NCI-H1694 (cell line): ENCODE measurements around the gene DNAJC30.

Experiments
- DNase-seq: peaks from one replicate; lab custom pipeline; 2025; lab: John Stamatoyannopoulos, UW

Gene DNAJC30

GRCh38 chr7:73707045-73707631 is 23.9 kb upstream of the DNAJC30 start:
- DNase-seq = peak; percentile 76

- DNase-seq = peak; percentile 72
Observed at GRCh38 chr7:73706126-73707044, 23.1 kb upstream of the DNAJC30 start.

DNA sequence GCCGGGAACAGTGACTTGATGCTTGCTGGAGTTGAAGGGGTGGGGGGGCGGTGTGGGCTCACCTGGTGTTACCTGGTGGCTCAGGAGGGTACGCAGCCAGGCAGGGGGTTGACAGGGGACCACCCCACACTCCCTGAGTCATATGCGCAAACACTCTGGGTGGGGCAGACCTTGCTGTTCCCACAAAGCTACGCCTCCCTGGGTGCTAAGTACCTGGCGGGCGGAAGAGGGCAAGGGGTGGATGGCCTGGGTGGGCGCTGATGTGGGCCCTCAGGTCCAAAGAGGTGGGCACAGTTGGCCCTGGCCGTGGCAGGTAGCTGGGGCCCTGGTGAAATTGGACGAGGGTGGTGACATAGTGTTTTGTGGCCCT is 22.3 kb upstream of the DNAJC30 start:
- DNase-seq = no peak

DNA sequence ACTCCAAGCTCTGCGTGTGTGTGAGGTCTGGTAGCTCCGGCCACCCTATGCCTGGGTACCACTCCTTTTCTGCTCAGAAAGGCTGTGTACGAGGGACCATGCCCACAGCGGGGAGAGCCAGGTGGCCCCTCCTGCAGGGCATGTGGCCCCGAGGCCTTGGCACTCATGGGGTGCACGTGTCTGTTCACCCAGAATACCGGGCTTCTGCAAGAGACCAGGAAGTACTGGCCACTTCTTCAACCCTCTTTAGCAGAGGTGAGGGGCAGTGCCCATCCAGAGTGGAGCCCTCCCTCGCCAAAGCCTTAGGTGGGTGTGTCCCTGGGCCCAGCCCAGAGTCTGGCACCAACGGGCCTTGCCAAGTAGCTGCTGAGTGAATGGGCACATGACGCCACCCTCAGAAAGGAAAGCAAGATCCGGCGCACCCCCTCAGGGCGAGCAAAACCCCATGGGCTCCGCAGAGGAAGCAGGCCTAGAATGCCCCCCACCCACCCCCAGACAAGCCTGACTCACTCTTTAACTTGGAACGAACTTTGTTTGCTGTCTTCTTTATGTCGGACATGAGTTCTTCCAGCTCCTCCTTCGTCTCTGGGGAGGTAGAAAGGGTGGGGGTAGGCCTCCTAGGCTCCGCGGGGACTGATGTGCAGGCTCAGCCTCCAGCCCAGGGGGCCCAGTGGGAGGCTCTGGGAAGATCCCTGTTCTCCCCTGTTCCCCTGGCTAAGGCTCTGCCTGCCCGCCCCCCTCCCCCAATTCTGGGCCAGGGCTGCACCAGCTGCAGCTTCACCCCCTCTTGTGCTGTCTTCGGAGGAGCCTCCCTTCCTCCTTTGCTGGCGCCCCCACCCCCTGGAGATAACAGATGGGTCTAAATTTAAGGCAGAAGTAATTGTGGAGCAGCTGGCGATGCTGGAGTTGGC is 21.6 kb upstream of the DNAJC30 start:
- DNase-seq = peak; percentile 70

GRCh38 chr7:73703757-73704639 is 20.7 kb upstream of the DNAJC30 start:
- no peak for DNase-seq

- DNase-seq = no peak
Observed at GRCh38 chr7:73703225-73703624, 20.0 kb upstream of the DNAJC30 start.

- DNase-seq = no peak
Observed at GRCh38 chr7:73702665-73703064, 19.4 kb upstream of the DNAJC30 start.

DNA sequence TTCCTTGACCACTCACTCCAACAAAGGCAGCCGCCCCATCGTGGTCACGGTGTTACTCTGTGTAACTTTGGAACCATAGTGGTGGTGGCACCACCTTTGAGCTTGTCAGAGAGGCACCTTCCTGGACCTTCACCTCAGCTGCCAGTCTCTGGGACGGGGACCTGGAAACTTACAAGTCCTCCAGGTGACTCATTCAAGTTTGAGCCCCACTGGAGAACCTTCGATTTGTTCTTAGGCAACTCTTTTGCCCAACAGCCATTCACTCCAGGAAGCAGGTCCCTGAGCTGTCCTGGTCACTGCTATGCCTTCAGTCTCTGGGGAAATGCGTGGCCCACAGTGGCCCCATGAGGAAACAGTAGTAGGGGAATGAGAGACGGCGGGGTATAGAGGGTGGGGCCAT is 19.0 kb upstream of the DNAJC30 start:
- no peak for DNase-seq

DNA sequence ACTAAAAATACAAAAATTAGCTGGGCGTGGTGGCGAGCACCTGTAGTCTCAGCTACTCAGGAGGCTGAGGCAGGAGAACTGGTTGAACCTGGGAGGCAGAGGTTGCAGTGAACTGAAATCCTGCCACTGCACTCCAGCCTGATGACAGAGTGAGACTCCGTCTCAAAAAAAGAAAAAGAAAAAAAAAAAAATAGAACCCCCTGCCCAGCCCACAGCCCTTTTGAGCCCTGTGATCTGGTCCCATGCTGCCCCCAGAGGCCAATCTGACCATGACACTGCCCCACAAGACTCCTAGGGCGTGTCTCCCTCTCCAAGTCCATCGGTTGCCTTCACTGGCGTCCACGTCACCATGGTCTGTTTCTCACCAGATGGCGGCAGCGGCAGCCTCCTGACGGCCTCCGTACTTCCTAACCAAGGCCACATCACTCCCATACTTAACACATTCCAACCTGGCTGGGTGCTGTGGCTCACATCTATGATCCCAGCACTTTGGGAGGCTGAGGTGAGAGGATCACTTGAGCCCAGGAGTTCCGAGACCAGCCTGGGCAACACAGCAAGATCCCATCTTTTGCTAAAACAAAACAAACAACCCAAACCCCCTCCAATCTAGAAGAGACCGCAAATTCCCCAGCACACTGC is 18.2 kb upstream of the DNAJC30 start:
- DNase-seq = peak; percentile 21

- DNase-seq = no peak
Observed at GRCh38 chr7:73700581-73701134, 17.4 kb upstream of the DNAJC30 start.

GRCh38 chr7:73700069-73700423 is 16.8 kb upstream of the DNAJC30 start:
- no peak for DNase-seq

- no peak for DNase-seq
Observed at GRCh38 chr7:73699370-73700068, 16.3 kb upstream of the DNAJC30 start.

GRCh38 chr7:73698410-73698809 is 15.2 kb upstream of the DNAJC30 start:
- DNase-seq = no peak

DNA sequence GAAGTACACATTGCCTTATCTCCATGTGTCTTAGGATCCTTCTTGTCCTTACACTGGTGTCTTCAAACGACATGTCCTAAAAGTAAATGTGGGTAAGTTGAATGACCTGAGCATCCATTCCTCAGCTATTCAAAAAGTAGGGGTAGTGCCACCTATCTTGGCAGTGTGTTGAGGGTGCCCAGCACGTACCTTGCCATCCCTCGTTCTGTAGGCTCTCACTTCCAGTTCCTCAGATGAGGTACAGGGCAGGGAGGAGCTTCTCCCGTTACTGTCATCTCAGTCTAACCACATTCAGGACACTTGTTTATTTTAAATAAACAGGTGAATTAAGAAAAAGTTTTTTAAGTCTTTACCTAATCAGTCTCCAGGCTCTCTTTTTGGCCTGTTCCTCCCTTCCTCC is 13.1 kb upstream of the DNAJC30 start:
- no peak for DNase-seq

DNA sequence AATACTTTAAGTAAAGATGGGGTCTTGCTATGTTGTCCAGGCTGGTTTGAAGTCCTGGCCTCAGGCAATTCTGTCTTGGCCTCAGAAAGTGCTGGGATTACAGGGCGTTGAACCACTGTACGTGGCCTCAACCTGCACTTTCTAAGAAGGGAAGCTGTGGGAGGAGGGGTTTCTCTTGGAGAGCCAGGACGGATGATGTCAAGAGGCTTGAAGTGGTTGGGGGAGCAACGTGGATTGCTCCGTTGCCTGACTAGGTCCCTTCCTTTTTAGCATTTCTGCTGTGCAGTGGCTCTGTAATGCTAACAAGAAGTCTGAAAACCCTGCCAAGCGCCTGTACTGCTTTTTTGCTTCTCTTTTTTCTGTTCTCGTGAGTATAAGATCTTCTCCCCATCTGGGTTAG is 7.4 kb upstream of the DNAJC30 start:
- DNase-seq = no peak

- DNase-seq = no peak
Observed at GRCh38 chr7:73688288-73688687, 5.0 kb upstream of the DNAJC30 start.

- no peak for DNase-seq
Observed at GRCh38 chr7:73685311-73685710, 2.1 kb upstream of the DNAJC30 start.

GRCh38 chr7:73683788-73684693 is 788 bp upstream of the DNAJC30 start:
- no peak for DNase-seq

DNA sequence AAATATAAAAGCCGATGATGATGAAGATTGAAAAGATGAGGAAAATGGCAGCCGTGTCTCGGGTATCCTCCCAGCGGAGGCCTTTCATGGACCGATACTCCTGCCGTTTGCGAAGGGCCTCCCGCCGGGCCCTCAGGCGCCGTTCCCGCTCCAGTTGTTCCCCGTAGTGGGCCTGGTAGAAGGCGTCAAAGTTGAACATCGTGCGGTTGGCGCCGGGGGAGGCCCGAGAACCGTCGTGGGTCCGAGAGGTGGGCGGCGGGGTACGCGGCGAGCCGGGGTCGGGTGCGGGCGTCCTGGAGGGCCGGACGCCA is 553 bp downstream of the DNAJC30 start:
- no peak for DNase-seq
